AG08395 (cell line): Measurements from ENCODE around the gene ARHGDIG.
"Not testable (repeated sequence)": the region's sequence is repeated elsewhere in the genome, so short reads cannot be mapped to it uniquely, and the experiment has no call there.

Experiments
- DNase-seq: peaks from one replicate; pipeline ENCODE4 v3.0.0; 2012; ENCODE audit warnings: mixed read lengths, low spot score

Gene ARHGDIG

DNA sequence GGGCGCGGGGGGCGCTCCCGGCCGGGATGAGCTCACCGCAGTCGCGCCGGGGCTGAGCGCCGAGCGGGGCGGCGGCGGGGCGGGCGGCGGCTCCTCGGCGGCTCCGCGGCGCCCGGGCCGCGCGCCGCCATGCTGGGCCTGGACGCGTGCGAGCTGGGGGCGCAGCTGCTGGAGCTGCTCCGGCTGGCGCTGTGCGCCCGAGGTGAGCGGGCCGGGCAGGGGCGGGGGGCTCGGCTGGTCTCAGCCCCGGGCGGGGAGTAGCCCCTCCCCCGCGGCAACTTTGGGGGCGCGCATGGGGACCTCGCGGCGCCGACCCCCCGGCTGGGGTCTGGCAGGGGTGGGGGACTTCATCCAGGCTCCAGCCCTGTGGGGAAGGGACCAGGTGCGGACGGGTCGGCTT is at the start of gene ARHGDIG:
TSS of gene ARHGDIG (plus strand) at position 40 of the 400 bp plus-strand sequence. CDS start at position 130, 90 bp downstream.
- peak; percentile 27 for DNase-seq

DNA sequence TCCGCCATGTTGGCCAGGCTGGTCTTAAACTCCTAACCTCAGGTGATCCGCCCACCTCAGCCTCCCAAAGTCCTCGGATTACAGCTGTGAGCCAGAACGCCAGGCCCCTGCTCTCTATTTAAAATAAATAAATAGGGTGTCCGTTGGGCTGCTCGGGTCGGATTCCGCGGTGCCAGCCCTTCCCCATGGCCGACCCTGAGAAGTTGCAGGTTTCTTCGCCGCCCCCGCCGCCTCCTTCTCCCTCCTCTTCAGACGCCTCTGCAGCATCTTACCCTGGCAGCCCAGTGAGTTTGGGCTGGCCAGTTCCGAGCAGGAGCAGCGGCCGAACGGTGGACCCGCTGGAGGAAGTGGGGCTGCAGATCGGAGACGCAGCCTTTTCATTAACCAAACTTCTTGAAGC is 49.4 kb upstream of the ARHGDIG start:
- DNase-seq, result no peak

DNA sequence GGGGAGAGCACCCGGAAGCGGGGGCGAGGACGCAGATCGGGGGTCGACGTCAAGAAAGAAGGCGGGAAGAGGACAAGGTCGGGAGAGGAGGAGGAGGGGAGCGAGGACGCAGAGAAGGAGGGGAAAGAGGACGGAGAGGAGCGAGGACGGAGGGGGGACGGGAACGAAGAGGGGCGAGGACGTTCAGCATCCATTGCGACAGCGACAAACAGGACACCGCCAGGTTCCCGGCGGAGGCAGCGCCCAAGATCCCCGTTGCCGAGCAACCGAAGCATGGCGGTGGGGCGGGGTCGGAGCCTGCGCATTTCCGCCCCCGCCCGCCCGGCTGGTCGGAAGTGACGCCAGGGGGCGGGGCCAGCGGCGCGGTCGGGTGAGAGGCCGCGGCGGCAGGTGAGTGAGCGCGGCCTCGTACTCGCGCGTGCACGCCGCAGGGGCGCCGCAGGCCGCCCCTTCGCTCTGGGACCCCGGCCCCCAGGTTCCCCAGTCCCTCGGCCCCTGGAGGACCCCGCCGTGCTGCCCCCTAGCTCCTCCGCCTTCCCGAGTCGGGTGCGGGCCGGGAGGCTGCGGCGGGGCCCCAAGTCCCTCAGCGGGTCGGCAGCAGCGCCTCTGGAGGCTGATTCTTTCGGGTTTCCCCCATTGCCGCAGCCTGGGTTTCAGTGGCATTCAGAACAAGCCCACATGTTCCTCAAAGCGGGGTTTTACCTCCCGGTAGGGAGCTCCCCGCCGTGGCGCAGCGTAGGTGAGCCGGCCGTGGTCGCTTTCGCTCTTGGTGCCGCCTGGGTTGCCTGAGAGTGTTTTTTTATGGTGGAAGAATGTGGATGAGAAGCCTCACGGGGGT is 45.7 kb upstream of the ARHGDIG start, which contains the start of gene FAM234A:
TSS of gene FAM234A (plus strand) at position 354 of the 838 bp plus-strand sequence. CDS start 19,593 bp downstream, outside the sequence.
- DNase-seq, result peak; percentile 98

- no peak for DNase-seq
Observed at GRCh38 chr16:239948-240277, 40.5 kb upstream of the ARHGDIG start.

GRCh38 chr16:240559-240958 is 39.8 kb upstream of the ARHGDIG start:
- no peak for DNase-seq

GRCh38 chr16:242281-242680 is 38.1 kb upstream of the ARHGDIG start:
- no peak for DNase-seq

GRCh38 chr16:243348-243747 is 37.0 kb upstream of the ARHGDIG start:
- DNase-seq, result no peak

DNA sequence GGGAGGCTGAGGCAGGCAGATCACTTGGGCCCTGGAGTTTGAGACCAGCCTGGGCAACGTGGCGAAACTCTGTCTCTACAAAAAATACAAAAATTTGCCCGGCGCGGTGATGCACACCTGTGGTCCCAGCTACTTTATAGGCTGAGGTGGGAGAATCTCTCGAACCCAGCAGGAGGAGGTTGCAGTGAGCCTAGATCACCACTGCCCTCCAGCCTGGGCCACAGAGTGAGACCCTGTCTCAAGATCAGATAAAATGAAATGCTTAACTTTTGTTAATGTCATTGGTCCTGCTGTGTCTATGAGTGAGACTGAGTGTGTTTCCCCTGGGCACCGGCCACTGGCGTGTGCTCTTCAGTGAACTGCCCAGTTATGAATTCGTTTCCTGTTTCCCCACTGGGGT is 35.3 kb upstream of the ARHGDIG start:
- DNase-seq, result no peak

DNA sequence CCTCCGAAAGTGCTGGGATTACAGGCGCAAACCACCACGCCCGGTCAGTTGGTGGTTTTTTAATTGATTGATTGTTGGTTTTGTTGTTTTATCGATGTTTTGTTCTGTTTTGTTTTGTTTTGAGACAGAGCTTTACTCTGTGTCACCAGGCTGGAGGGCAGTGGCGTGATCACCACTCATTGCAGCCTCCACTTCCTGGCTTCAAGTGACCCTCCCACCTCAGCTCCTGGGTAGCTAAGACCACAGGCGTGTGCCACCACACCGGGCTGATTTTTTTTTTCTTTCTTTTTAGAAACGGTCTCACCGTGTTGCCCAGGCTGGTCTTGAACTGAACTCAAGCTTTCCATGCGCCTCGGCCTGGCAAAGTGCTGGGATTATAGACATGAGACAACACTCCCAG is 33.4 kb upstream of the ARHGDIG start:
- DNase-seq, result no peak

DNA sequence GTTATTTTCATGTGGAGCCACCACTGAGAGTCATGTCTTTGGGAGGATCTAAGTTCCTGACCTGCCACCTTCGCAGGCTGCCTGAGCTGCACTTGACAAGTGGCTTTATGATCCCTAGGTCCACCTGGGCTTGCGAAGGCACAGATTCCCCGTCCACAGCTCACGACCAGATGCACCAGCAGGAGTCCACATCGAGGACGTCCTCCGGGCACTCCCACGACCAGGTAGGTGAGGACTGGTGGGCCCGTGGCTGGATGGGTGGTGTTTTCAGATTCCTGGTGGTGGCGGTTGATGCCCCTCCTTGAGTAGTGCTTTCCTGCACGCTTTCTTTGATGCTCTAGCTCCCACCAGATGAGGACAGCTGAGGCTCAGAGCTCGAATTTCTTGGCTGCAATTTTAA is 31.0 kb upstream of the ARHGDIG start:
- no peak for DNase-seq

- DNase-seq, result no peak
Observed at GRCh38 chr16:252366-253337, 27.7 kb upstream of the ARHGDIG start.

- no peak for DNase-seq
Observed at GRCh38 chr16:253833-254232, 26.6 kb upstream of the ARHGDIG start.

GRCh38 chr16:254461-254860 is 25.9 kb upstream of the ARHGDIG start:
- no peak for DNase-seq

DNA sequence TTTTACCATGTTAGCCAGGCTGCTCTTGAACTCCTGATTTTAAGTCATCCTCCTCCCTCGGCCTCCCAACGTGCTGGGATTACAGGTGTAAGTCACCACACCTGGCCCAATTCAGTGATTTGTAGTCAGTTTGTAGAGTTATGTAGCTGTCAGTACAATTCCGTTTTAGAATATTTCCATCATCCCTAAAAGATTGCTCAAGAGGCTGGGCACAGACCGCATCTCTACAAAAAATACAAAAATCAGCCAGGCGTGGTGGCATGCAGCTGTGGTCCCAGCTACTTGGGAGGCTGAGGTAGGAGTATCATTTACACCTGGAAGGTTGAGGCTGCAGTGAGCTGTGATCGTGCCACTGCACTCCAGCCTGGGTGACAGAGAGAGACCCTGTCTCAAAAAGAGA is 25.2 kb upstream of the ARHGDIG start:
- no peak for DNase-seq

DNA sequence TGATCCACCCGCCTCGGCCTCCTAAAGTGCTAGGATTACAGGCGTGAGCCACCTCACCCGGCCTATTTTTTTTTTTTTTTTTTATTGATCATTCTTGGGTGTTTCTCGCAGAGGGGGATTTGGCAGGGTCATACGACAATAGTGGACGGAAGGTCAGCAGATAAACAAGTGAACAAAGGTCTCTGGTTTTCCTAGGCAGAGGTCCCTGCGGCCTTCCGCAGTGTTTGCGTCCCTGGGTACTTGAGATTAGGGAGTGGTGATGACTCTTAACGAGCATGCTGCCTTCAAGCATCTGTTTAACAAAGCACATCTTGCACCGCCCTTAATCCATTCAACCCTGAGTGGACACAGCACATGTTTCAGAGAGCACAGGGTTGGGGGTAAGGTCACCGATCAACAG is 22.3 kb upstream of the ARHGDIG start:
- DNase-seq, result not testable (repeated sequence)

DNA sequence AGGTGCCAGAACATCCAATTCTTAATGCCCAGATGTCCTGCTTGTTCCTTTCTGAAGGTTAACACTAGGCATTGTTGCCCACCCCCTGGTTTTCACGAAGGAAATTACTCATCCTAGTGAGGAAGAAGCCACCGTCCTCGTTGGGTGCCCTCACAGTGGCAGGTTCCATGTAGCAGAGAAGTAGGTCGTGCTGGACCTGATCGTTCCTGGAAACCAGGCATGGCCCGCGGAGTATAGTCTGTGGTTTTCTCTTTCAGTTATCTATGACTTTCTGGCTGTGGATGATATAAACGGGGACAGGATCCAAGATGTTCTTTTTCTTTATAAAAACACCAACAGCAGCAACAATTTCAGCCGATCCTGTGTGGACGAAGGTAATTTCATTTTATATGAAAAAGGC is 21.2 kb upstream of the ARHGDIG start:
- no peak for DNase-seq

DNA sequence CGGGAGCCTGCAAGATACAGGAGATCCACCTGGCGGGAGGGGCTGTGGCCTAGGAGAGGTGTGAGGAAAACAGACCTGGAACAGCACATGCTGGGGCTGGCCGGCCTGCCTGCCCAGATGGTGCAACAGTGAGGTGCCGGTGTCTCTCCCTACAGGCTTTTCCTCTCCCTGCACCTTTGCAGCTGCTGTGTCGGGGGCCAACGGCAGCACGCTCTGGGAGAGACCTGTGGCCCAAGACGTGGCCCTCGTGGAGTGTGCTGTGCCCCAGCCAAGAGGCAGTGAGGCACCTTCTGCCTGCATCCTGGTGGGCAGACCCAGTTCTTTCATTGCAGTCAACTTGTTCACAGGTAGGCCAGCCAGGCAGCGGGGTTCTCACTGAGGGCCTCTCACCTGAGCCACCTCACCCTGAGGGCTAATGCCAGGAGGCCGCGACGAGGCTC is 20.6 kb upstream of the ARHGDIG start:
- no peak for DNase-seq

DNA sequence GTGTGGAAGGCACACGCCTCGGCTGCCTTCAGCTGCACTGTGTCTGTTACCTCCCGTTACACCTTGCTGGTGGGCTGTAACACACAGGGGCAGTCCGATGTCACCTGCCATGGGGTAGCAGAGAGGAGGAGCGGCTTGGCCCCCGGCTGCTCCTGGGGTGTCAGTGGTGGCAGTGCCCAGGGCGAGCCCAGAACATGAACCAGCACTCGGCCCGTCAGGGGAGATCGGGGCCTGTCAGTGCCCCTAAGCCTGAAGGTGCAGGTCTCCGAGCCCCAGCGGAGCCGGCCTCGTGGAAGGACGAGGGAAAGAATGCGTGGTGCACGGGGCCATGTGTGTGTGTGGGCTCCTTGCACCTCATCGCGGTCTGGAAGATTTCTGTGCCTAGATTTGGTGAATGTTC is 20.1 kb upstream of the ARHGDIG start:
- no peak for DNase-seq

DNA sequence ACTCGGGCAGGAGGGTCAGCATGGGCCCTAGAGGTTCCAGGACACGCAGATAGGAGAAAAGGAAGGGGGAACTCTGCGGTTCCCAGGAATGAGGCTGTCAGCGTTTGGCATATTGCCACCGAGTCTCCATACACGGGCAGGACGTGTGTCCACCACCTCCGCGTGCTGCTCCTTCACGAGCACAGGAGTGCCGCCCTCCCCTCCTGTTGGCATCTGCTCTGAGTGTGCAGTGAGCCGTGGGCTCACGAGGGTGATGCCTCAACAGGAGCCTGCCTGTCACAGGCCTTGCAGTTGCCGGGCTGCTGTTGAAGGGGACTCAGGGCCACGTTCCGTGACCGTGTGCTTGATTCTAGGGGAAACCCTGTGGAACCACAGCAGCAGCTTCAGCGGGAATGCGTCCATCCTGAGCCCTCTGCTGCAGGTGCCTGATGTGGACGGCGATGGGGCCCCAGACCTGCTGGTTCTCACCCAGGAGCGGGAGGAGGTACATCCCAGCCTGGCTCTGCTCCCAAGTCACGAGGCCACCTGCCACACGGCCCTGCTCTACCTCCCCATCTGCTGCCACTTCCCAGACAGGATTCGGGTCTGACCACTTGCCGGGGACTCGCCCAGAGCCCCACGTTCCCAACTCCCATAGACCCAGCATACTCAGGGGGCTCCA is 19.2 kb upstream of the ARHGDIG start:
- DNase-seq, result no peak

DNA sequence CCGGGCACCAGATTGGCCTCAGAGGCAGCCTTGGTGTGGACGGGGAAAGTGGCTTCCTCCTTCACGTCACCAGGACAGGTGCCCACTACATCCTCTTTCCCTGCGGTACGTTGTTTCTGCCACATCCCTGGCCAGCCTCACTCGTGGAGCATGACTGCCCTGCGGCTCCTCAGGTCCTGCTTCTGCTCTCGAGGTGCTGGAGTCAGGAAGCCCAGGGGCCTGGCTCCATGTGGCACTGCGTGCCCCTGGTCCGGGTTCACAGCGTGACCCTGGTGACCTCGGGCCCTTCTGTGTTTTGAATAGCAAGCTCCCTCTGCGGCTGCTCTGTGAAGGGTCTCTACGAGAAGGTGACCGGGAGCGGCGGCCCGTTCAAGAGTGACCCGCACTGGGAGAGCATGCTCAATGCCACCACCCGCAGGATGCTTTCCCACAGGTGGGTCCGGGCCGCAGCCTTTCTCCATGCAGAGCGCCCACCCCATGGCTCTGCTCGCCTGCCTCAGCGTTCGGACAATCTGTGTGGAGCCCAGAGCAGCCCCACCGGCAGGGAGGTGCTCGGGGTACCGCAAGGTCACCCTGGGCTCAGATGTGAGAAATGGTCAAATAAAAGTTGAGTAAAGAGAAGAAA is 18.2 kb upstream of the ARHGDIG start:
- no peak for DNase-seq

- no peak for DNase-seq
Observed at GRCh38 chr16:263182-263774, 17.1 kb upstream of the ARHGDIG start.
